Measurements from ENCODE around the gene MTA3.

DNA sequence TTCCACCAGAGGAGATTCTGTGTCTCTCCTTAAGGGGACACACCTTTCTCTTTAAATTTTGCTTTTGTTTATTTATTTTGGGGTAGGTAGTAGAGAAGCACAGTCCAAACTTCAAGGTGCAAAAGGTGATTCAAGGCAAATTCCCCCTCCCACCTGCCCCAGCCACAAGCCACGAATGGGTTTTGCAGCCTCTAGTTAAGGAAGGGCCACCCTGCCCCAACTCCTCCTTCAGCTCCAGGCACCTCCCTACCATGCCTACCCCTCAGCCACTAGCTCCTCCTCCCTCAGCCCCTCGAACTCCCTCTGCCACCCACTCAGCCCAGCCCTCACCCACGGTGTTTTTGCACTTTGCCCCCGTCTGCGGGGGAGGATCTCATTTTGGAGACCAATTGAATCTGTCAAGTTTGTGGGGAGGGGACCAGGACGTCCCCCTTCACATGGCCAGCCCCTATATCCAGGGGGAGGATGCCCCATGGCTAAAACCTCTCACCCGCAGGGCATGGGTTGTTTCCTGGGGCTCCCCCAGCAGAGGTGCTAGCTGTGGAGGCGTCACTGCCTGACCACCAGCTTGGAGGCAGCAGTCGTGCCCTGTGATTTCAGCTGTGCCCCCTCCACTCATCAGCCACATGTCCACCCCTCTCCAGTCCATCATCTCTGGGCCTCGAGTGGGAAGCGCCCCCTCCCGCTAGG, 219.5 kb downstream of the MTA3 start:
- TF ChIP-seq POLR2AphosphoS5 (IDR thresholded peaks at IDR 0.05; ENCODE audit: borderline replicate concordance, low read depth, low read length), result no peak
- TF ChIP-seq EZH2 (IDR thresholded peaks at IDR 0.05), result no peak
- no peak for TF ChIP-seq FOXP2 (optimal IDR thresholded peaks at IDR 0.05; ENCODE audit: control extremely low read depth, extremely low read length, insufficient read depth)
